GM19467 (cell line): ENCODE results near the gene GPR157.
"Not testable (repeated sequence)": the region's sequence is repeated elsewhere in the genome, so short reads cannot be mapped to it uniquely, and the experiment has no call there.

Experiments
- ATAC-seq: cut with Tn5 transposase; IDR thresholded peaks from one replicate; pipeline ENCODE4 v1.9.1; 2021; ENCODE audit warnings: mild to moderate bottlenecking, moderate library complexity; ENCODE audit not compliant: unreplicated experiment

Gene GPR157

GRCh38 chr1:9149151-9149550 is 20.2 kb upstream of the GPR157 start:
- no peak for ATAC-seq

DNA sequence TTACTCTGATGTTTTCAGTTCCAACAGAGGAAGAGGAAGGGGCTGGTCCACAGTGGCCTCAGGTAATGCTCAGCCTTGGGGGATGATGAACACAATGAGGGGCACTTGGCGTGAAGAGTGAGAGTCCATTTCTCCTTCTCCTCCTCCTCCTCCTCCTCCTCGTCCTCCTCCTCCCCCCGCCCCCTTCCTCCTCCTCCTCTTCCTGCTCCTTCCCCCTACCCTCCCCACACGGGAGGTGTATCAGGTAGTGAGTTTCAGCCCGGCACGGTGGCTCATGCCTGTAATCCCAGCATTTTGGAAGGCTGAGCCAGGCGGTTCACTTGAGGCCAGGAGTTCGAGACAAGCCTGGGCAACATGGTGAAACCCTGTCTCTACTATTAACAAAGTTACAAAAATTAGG is 17.3 kb upstream of the GPR157 start:
- no peak for ATAC-seq

DNA sequence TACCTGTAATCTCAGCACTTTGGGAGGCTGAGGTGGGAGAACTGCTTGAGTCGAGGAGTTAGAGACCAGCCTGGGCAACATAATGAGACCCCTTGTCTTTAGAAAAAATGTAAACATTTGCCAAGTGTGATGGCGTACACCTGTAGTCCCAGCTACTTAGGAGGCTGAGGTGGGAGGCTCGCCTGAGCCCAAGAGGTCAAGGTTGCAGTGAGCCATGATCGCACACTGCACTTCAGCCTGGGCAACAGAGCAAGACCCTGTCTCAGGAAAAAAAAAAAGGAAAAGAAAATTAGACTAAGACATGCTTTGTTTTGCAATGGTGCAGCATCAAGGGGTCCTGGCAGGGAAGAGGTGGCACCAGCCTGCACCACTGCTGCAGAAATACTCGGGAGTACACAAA is 16.8 kb upstream of the GPR157 start:
- no peak for ATAC-seq

GRCh38 chr1:9145021-9145668 is 16.2 kb upstream of the GPR157 start:
- ATAC-seq = no peak

GRCh38 chr1:9144494-9144893 is 15.6 kb upstream of the GPR157 start:
- ATAC-seq = not testable (repeated sequence)

DNA sequence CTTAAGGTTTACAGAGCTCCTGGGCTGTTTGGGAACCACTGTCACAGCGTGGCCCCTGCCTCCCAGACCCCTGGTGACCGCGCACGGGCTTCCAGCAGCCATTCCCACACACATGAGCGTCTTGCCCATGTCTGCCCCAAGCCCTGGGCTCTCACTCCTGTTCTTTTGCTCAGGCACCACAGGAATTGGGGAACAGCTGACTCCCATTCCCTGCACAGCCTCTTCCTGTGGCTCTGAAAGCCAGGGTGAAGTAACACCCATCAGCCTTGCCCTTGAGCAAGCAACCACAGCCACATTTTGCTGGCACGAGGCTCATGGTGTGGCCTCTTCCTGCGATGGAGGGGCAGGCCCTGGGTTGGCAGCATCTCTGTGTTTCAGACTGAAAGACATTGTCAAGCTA is 14.3 kb upstream of the GPR157 start:
- ATAC-seq = no peak

- no peak for ATAC-seq
Measured at GRCh38 chr1:9139930-9140329, 11.0 kb upstream of the GPR157 start.

DNA sequence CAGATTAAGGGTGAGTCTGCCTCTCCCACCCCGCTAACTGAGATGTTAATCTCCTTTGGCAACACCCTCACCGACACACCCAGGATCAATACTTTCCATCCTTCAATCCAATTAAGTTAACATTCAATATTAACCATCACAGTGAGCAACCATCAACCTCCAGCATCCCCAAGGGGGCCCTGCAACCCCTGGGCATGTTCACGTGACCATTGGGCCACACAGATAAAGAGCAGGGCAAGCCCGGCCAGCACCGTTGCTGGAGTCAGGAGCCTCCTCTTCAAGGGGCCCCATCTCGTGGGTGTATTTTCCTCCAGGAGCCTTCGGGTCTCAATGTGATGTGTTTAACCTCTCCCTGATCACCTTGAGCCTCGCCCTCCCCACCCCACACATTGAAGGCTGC is 8.0 kb upstream of the GPR157 start:
- ATAC-seq = no peak

GRCh38 chr1:9135073-9135836 is 6.4 kb upstream of the GPR157 start:
- no peak for ATAC-seq

DNA sequence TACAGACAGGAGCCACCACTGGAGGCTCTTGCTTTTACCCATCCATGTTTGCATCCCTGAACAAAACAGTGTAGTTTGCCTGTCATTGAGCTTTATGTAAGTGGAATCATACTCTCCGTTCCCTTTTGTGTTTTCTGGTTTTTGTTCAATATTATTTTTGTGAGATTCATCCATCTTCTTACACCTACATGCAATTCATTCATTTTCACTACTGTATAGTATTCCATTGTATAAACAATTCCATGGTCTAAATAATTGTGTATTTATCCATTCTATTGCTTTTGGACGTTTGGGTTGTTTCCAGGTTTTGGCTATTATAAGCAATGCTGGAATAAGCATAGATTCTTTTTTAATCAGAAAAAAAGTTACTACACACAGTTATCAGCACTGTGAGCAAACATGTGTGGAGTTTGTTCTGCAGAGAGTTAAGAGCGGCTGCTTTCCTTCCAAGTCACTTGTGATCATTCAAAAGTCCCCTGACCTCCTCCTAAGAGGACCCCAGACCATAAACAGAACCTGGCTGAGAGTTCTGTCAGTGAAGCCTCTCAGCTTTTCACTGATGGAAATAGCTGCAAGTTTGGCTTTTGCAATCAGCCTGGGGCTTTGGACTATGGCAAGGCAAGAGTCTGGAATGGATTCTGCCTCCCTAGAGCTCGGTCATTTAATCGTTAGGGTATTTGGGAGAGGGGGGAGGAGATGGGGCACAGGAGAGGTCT is 5.1 kb upstream of the GPR157 start:
- ATAC-seq = no peak

- ATAC-seq = peak; percentile 55
Measured at GRCh38 chr1:9129266-9130041, 552 bp upstream of the GPR157 start.

- ATAC-seq = peak; percentile 6
Measured at GRCh38 chr1:9128166-9128519, 759 bp downstream of the GPR157 start.

GRCh38 chr1:9127395-9128165 is 1.3 kb downstream of the GPR157 start:
- no peak for ATAC-seq

DNA sequence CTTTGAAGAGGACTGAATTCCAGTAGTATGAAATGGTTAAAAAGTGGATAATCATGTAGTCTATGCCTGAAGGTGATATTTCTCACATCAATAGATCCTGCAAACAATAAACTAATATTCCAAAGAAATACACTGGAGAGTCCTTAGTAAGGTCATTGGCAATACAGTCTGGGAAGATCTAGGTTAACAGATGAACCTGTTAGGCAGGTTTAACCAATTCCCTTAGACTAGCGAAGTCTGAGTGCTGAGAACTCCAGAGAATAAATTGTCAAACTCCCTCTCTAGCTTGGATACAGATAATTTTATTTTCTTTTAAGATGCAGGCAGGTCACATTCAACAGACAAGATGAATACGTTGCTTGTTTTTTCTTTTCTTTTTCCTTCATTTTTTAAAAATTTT is 2.4 kb downstream of the GPR157 start:
- no peak for ATAC-seq

DNA sequence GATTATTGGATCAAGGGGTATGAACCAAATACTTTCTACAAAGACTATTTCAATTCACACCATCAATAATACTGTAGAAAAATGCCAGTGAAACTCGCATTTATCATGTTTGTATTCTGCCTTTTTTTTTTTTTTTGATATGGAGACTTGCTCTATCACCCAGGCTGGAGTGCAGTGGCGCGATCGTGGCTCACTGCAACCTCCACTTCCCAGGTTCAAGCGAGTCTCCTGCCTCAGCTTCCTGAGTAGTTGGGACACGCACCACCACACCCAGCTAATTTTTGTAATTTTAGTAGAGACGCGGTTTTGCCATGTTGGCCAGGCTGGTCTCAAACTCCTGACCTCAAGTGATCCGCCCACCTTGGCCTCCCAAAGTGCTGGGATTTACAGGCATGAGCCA is 3.1 kb downstream of the GPR157 start:
- not testable (repeated sequence) for ATAC-seq

DNA sequence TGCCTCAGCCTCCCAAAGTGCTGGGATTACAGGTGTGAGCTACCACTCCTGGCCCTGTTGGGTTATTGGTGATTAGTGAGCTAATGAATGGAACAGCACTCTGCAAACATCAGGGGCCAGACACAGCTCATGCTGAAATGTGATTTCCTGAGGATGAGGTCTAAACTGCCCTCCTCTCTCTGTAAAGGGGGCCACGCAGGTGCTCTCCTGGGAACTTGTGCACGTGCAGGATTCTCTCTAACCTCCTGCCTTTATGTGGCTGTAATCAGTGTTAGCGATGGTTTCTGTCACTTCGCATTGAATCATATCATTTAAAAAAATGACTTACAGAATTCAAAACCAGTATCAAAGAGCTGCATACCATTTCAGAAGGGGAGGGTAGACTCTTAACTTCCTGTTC is 3.6 kb downstream of the GPR157 start:
- no peak for ATAC-seq

DNA sequence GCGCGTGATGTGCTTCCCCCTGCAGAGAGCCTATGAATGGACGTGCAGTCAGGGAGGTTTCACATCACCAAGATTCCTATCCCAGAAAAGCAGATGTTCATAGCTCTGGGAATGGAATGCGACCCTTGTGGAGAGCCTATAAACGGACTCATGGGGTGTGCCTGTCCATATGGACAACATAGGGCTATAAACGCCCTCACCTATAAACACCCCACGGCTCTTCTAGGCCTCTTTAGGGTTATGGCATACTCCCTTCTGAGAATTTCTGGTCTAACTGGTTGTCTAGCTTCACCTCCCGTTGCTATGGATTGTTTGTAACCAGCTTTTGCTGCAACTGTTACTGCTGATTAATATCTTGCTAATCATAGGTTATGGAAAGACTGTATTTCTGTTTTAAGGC is 4.5 kb downstream of the GPR157 start:
- not testable (repeated sequence) for ATAC-seq

- ATAC-seq = not testable (repeated sequence)
Measured at GRCh38 chr1:9123665-9124064, 5.2 kb downstream of the GPR157 start.

DNA sequence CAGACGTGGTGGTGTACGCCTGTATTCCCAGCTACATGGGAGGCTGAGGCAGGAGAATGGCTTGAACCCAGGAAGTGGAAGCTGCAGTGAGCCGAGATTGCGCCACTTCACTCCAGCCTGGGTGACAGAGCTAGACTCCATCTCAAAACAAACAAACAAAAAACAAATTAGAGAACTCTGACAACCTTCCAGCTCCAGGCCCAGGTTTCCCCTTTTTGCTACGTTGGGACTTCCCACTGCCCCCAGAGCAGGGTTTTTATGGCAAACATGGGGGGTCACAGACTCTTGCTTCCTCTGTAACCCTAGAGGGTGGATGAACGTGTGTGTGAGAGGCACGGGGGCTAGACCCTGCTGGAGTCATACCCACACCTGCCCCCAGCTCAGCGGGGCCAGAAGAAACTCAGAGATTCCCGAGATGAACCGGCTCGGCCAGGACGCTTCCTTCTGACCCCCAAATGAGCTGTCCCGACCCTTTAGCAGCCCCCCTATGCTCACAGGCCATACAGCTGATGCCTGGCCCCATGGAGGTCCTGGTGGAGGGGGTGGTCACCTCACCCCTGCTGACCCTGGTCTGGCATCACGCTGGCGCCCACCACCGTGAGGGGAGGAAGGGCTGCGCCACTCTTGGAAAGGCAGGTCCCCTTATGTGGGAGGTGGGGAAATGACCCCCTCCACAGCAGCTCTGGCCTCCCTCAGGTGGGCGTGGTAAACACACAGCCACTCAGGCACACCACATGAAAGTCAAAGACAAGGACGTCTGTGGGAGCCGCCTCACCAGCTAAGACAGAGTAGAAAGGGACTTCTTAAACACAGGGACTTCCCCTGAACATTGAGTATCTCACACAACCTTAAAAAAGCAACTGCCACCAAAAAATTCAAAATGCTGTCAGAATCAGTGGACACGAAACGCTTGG is 7.1 kb downstream of the GPR157 start:
- no peak for ATAC-seq
